ENCODE results near the gene PGP.
A peak's percentile ranks its signal among the peaks of the same experiment; 100 is the strongest.

- TF ChIP-seq CTCF (IDR thresholded peaks at IDR 0.05), result peak in 1 of 4 experiments; percentile 35
- TF ChIP-seq POLR2A (IDR thresholded peaks at IDR 0.05), result no peak
Observed at GRCh38 chr16:2214719-2214968, at the start of gene PGP.

Data from uterus (tissue), 2 donors.